ENCODE results near the gene HOXA13.

The HOXA13 gene

GRCh38 chr7:27157702-27158431 lies 42.0 kb downstream of the HOXA13 start:
- no peak for DNase-seq

GRCh38 chr7:27156916-27157701 lies 42.8 kb downstream of the HOXA13 start:
- DNase-seq = no peak

- DNase-seq = no peak
These were observed 43.4 kb downstream of the HOXA13 start, which contains the start of gene HOXA7 for GRCh38 chr7:27156508-27156898. TSS of gene HOXA7 (minus strand) at chr7:27156675. CDS start at chr7:27156545, 130 bp downstream.

GRCh38 chr7:27155816-27156507 lies 43.9 kb downstream of the HOXA13 start:
- DNase-seq = no peak

- no peak for DNase-seq
These were observed 44.7 kb downstream of the HOXA13 start for GRCh38 chr7:27154901-27155815.

- DNase-seq = no peak
These were observed 45.5 kb downstream of the HOXA13 start for GRCh38 chr7:27154369-27154768.

- peak; percentile 19 to 20 for DNase-seq
These were observed 46.4 kb downstream of the HOXA13 start for GRCh38 chr7:27153526-27153925.

GRCh38 chr7:27152816-27153442 lies 47.0 kb downstream of the HOXA13 start:
- DNase-seq = no peak

- no peak for DNase-seq
These were observed 47.7 kb downstream of the HOXA13 start, which contains the start of gene HOXA3 for GRCh38 chr7:27151931-27152815. TSS of gene HOXA3 (minus strand) at chr7:27152583. CDS start at chr7:27110640, 41,943 bp downstream.

- no peak for DNase-seq
These were observed 48.5 kb downstream of the HOXA13 start for GRCh38 chr7:27151341-27151930.

GRCh38 chr7:27150568-27151340 lies 49.1 kb downstream of the HOXA13 start:
- peak; percentile 83 to 88 for DNase-seq

- DNase-seq = peak in 1 of 2 experiments; percentile 62
These were observed 49.9 kb downstream of the HOXA13 start for GRCh38 chr7:27149842-27150567.

- no peak for DNase-seq
These were observed 50.9 kb downstream of the HOXA13 start for GRCh38 chr7:27148756-27149641.

GRCh38 chr7:27148031-27148755 lies 51.7 kb downstream of the HOXA13 start:
- no peak for DNase-seq

- DNase-seq = no peak
These were observed 52.5 kb downstream of the HOXA13 start, which contains the start of gene HOXA6 for GRCh38 chr7:27147199-27148030. TSS of gene HOXA6 (minus strand) at chr7:27147774. CDS start at chr7:27147749, 25 bp downstream.
